Effector memory CD8-positive, alpha-beta T cell (primary cell): Measurements from ENCODE around the gene SMIM10L2A.

Experiments used
- ATAC-seq: fragments of 150-1000 bp; cut with Tn5 transposase; replicated peaks from 2 replicates; pipeline ENCODE4 v1.10.0; 2021; ENCODE audit warnings: mild to moderate bottlenecking, moderate library complexity
- DNase-seq, 3 experiments: peaks; one replicate each; pipeline ENCODE4 v3.0.0; 2021
- H3K27ac Mint-ChIP-seq, 2 donors: one replicate each; pipeline ENCODE4 v1.8.0; 2022; ENCODE audit warnings: mild to moderate bottlenecking in 2 of 2, mixed read lengths in 2 of 2, moderate library complexity in 2 of 2
- H3K27me3 Mint-ChIP-seq, 2 donors: one replicate each; pipeline ENCODE4 v1.8.0; 2022; ENCODE audit warnings: mixed read lengths in 2 of 2
- H3K36me3 Mint-ChIP-seq: one replicate; pipeline ENCODE4 v1.8.0; 2022; ENCODE audit warnings: mild to moderate bottlenecking, moderate library complexity, mixed read lengths; ENCODE audit not compliant: insufficient read depth
- H3K4me1 Mint-ChIP-seq, 2 donors: one replicate each; pipeline ENCODE4 v1.8.0; 2022; ENCODE audit warnings: low read depth in 2 of 2, mixed read lengths in 2 of 2
- H3K4me3 Mint-ChIP-seq, 2 donors: one replicate each; pipeline ENCODE4 v1.8.0; 2022; ENCODE audit warnings: mild to moderate bottlenecking in 2 of 2, mixed read lengths in 2 of 2, moderate library complexity in 2 of 2
- H3K9me3 Mint-ChIP-seq, 2 donors: one replicate each; pipeline ENCODE4 v1.8.0; 2022; ENCODE audit warnings: mixed read lengths in 2 of 2

SMIM10L2A gene

GRCh38 chrX:135429429-135429828 is 7.7 kb downstream of the SMIM10L2A start:
- peaks cover 12 to 31% of the 10 kb centered on the region in 2 donors for H3K27me3 Mint-ChIP-seq
- H3K9me3 Mint-ChIP-seq = peaks cover 2 to 9% of the 10 kb centered on the region in 2 donors
- DNase-seq (no peak), ATAC-seq (no peak)
- no peak overlapping the region for H3K4me3 Mint-ChIP-seq
- H3K27ac Mint-ChIP-seq = no peak overlapping the region
- H3K36me3 Mint-ChIP-seq = no peaks in the 10 kb centered on the region
- H3K4me1 Mint-ChIP-seq = no peaks in the 10 kb centered on the region

- H3K27me3 Mint-ChIP-seq = peaks cover 12 to 31% of the 10 kb centered on the region in 2 donors
- no peak for DNase-seq
- ATAC-seq = no peak
- peaks cover 2 to 9% of the 10 kb centered on the region in 2 donors for H3K9me3 Mint-ChIP-seq
- H3K4me1 Mint-ChIP-seq = no peaks in the 10 kb centered on the region
- H3K36me3 Mint-ChIP-seq = no peaks in the 10 kb centered on the region
- no peak overlapping the region for H3K4me3 Mint-ChIP-seq
- no peak overlapping the region for H3K27ac Mint-ChIP-seq
Observed at GRCh38 chrX:135431886-135432285, 10.1 kb downstream of the SMIM10L2A start.

- DNase-seq (no peak), ATAC-seq (no peak)
- Mint-ChIP-seq H3K27me3 (peaks cover 12 to 31% of the 10 kb centered on the region in 2 donors), H3K36me3 (no peaks in the 10 kb centered on the region), H3K4me1 (no peaks in the 10 kb centered on the region), H3K27ac (no peak overlapping the region), H3K4me3 (no peak overlapping the region), H3K9me3 (peaks cover 2 to 9% of the 10 kb centered on the region in 2 donors)
Observed at GRCh38 chrX:135432453-135432852, 10.7 kb downstream of the SMIM10L2A start.

DNA sequence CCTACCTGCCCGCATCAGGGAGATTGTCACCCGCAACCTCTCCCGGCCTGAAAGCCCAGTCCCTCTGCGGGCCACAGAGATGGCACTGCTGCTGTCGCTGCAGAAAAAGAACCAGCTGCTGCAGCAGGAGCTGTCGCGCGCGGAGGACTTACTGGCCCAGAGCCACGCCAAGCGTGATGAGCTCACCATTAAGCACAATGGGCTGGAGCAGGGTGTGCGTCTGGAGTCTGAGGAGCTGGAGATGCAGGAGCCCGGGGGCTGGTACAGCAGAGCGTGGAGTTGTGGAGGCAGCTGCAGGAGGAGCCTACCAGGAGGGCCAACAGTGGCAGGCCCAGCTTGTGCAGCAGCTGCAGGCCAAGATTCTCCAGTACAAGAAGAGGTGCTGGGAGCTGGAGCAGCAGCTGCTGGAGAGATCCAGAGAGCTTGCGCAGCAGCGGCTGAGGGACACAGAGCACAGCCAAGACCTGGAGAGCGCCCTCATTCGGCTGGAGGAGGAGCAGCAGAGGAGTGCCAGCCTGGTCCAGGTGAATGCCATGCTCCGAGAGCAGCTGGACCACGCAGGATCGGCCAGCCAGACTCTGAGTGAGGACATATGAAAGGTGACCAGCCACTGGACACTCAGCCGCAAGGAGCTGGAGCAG is 11.3 kb downstream of the SMIM10L2A start:
- ATAC-seq (no peak), DNase-seq (no peak)
- Mint-ChIP-seq H3K27me3 (peaks cover 12 to 31% of the 10 kb centered on the region in 2 donors), H3K9me3 (peaks cover 2 to 9% of the 10 kb centered on the region in 2 donors), H3K4me3 (no peak overlapping the region), H3K4me1 (no peaks in the 10 kb centered on the region), H3K27ac (no peak overlapping the region), H3K36me3 (no peaks in the 10 kb centered on the region)

GRCh38 chrX:135433531-135434257 is 11.9 kb downstream of the SMIM10L2A start:
- no peak for DNase-seq
- ATAC-seq = no peak
- Mint-ChIP-seq H3K27me3 (peaks cover 12 to 31% of the 10 kb centered on the region in 2 donors), H3K9me3 (peaks cover 2 to 9% of the 10 kb centered on the region in 2 donors), H3K4me3 (no peak overlapping the region), H3K4me1 (no peaks in the 10 kb centered on the region), H3K27ac (no peak overlapping the region), H3K36me3 (no peaks in the 10 kb centered on the region)

- H3K4me1 Mint-ChIP-seq = no peaks in the 10 kb centered on the region
- DNase-seq (no peak), ATAC-seq (no peak)
- no peaks in the 10 kb centered on the region for H3K36me3 Mint-ChIP-seq
- H3K27me3 Mint-ChIP-seq = peaks cover 12 to 24% of the 10 kb centered on the region in 2 donors
- H3K27ac Mint-ChIP-seq = no peak overlapping the region
- no peak overlapping the region for H3K4me3 Mint-ChIP-seq
- H3K9me3 Mint-ChIP-seq = peaks cover 2 to 9% of the 10 kb centered on the region in 2 donors
Observed at GRCh38 chrX:135434258-135435138, 12.8 kb downstream of the SMIM10L2A start.

DNA sequence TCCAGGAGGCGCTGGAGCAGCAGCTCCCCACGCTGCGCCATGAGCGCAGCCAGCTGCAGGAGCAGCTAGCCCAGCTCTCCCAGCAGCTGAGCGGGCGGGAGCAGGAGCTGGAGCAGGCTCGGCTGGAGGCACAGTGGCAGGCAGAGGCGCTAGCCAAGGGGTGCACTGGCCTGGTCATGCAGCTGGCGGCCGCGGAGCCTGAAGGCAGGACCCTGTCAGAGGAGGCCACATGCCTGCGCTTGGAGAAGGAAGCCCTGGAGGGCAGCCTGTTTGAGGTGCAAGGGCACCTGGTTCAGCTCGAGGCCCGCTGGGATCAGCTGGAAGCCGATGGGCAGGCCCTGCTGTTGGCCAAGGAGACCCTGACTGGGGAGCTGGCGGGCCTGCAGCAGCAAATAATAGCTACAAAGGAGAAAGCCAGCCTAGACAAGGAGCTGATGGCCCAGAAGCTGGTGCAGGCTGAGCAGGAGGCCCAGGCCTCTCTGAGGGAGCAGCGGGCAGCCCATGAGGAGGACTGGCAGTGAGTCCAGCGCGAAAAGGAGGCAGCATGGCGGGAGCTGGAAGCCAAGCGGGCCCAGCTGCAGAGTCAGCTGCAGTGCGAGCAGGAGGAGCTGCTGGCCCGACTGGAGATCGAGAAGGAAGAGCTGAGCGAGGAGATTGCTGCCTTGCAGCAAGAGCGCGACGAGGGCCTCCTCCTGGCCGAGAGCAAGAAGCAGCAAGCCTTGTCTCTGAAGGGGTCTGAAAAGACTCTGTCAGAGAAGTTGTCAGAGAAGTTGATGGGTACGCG is 13.6 kb downstream of the SMIM10L2A start:
- no peaks in the 10 kb centered on the region for H3K4me1 Mint-ChIP-seq

GRCh38 chrX:135435933-135436332 is 14.2 kb downstream of the SMIM10L2A start:
- Mint-ChIP-seq H3K27me3 (peaks cover 0 to 10% of the 10 kb centered on the region in 2 donors), H3K4me3 (no peak overlapping the region), H3K27ac (no peak overlapping the region), H3K9me3 (peaks cover 2 to 9% of the 10 kb centered on the region in 2 donors), H3K4me1 (no peaks in the 10 kb centered on the region), H3K36me3 (no peaks in the 10 kb centered on the region)
- DNase-seq = no peak
- ATAC-seq = no peak

More for the DNA sequence above, 13.6 kb downstream of the SMIM10L2A start:
- H3K36me3 Mint-ChIP-seq = no peaks in the 10 kb centered on the region
- peaks cover 4 to 16% of the 10 kb centered on the region in 2 donors for H3K27me3 Mint-ChIP-seq
- H3K9me3 Mint-ChIP-seq = peaks cover 2 to 9% of the 10 kb centered on the region in 2 donors
- ATAC-seq (no peak), DNase-seq (no peak)
- no peak overlapping the region for H3K4me3 Mint-ChIP-seq
- no peak overlapping the region for H3K27ac Mint-ChIP-seq

DNA sequence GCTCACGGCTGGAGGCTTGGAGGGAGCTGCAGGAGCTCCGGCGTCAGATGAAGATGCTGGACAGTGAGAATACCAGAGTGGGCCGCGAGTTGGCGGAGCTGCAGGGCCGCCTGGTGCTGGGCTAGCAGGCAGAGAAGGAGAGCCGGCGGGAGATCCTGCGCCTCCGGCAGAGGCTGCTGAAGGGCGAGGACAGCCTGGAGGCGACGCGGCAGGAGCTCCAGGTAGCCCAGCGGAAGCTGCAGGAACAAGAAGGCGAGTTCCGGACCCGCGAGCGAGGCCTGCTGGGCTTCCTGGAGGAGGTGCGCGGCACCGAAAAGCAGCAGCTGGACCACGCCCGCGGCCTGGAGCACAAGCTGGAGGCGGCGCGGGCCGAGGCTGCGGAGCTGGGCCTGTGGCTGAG is 14.7 kb downstream of the SMIM10L2A start:
- no peak for ATAC-seq
- H3K4me3 Mint-ChIP-seq = no peak overlapping the region
- no peak overlapping the region for H3K27ac Mint-ChIP-seq
- H3K9me3 Mint-ChIP-seq = peaks cover under 1 to 4% of the 10 kb centered on the region in 2 donors
- H3K27me3 Mint-ChIP-seq = peaks cover 0 to 4% of the 10 kb centered on the region in 2 donors
- H3K4me1 Mint-ChIP-seq = no peaks in the 10 kb centered on the region
- no peaks in the 10 kb centered on the region for H3K36me3 Mint-ChIP-seq
- no peak for DNase-seq

- H3K9me3 Mint-ChIP-seq = no peaks in the 10 kb centered on the region
- no peaks in the 10 kb centered on the region for H3K36me3 Mint-ChIP-seq
- no peak overlapping the region for H3K4me3 Mint-ChIP-seq
- no peak overlapping the region for H3K27ac Mint-ChIP-seq
- ATAC-seq = no peak
- no peaks in the 10 kb centered on the region for H3K4me1 Mint-ChIP-seq
- DNase-seq = no peak
- no peaks in the 10 kb centered on the region for H3K27me3 Mint-ChIP-seq
Observed at GRCh38 chrX:135436966-135437866, 15.5 kb downstream of the SMIM10L2A start.

- ATAC-seq (no peak), DNase-seq (no peak)
- H3K36me3 Mint-ChIP-seq = no peaks in the 10 kb centered on the region
- H3K27me3 Mint-ChIP-seq = no peaks in the 10 kb centered on the region
- H3K9me3 Mint-ChIP-seq = no peaks in the 10 kb centered on the region
- H3K4me3 Mint-ChIP-seq = no peak overlapping the region
- H3K4me1 Mint-ChIP-seq = no peaks in the 10 kb centered on the region
- no peak overlapping the region for H3K27ac Mint-ChIP-seq
Observed at GRCh38 chrX:135437867-135438733, 16.4 kb downstream of the SMIM10L2A start.

DNA sequence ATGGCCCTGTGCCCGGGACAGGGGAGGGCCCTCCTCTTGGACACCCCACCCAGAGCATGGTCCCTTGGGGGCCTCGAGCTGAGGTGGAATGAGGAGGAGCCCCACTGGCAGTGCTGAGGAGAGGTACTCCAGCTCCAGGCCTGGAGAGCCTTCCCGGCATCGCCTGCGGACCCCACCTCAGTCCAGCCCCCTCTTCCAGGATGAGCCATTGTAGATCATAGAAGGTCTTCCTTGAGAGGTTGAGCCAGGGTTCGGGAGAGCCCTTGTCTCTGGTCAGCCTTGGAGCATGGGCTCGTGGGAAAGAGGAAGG is 16.9 kb downstream of the SMIM10L2A start:
- H3K9me3 Mint-ChIP-seq = no peaks in the 10 kb centered on the region

More for the DNA sequence above, 16.9 kb downstream of the SMIM10L2A start:
- Mint-ChIP-seq H3K27me3 (no peaks in the 10 kb centered on the region), H3K27ac (no peak overlapping the region), H3K4me1 (no peaks in the 10 kb centered on the region), H3K4me3 (no peak overlapping the region), H3K36me3 (no peaks in the 10 kb centered on the region)
- no peak for ATAC-seq
- no peak for DNase-seq
